Transverse colon (tissue), 4 donors: Measurements from ENCODE around the gene DNAI2. TPM values are rescaled to one million over a fixed set of nuclear protein-coding genes. Genes with fewer than 3 reads are reported as not detected.

Experiments used
- DNase-seq: peaks from one replicate; pipeline ENCODE4 v3.0.0-alpha.2; 2019
- H3K27ac ChIP-seq, 4 donors: fragments of 200-600 bp; sonication (generic); 2 replicates each; pipeline ENCODE4 v1.5.1; 2016 to 2018; ENCODE audit warnings: inconsistent platforms in 4 of 4
- H3K27me3 ChIP-seq: fragments of 200-600 bp; sonication (generic); 2 replicates; pipeline ENCODE4 v1.5.1; 2017; ENCODE audit warnings: inconsistent platforms
- H3K36me3 ChIP-seq, 4 donors: fragments of 200-600 bp; sonication (generic); 2 replicates each; pipeline ENCODE4 v1.5.1; 2017 to 2019; ENCODE audit warnings: inconsistent platforms in 4 of 4
- H3K4me1 ChIP-seq, 4 donors: fragments of 200-600 bp; sonication (generic); 2 replicates each; pipeline ENCODE4 v1.5.1; 2017 to 2020; ENCODE audit warnings: inconsistent platforms in 4 of 4
- H3K4me3 ChIP-seq, 4 donors: fragments of 200-600 bp; sonication (generic); 1 replicate in 1 of 4; 2 replicates in 3 of 4; pipeline versions ENCODE4 v1.5.1 to v1.6.1; 2017 to 2019; ENCODE audit warnings: inconsistent platforms in 4 of 4
- H3K9me3 ChIP-seq, 2 donors: fragments of 200-600 bp; sonication (generic); 2 replicates each; pipeline ENCODE4 v1.5.1; 2017 to 2019; ENCODE audit warnings: inconsistent platforms in 2 of 2
- CTCF ChIP-seq, 5 experiments: fragments of 200-600 bp in 3 of 5; fragments of 450-650 bp in 2 of 5; sonication (generic) in 3 of 5; IDR thresholded peaks; 1 replicate in 2 of 5; 2 replicates in 3 of 5; pipeline ENCODE4 v1.5.1; 2016 to 2017; ENCODE audit warnings: antibody characterized with exemption in 5 of 5, inconsistent platforms in 3 of 5, mild to moderate bottlenecking in 2 of 5, moderate library complexity in 1 of 5
- EP300 ChIP-seq: sonication (generic); formaldehyde crosslinking; IDR thresholded peaks from one replicate; pipeline ENCODE4 v1.6.1; 2017; ENCODE audit warnings: antibody characterized with exemption, low read depth
- POLR2A ChIP-seq: fragments of 450-650 bp; IDR thresholded peaks from one replicate; pipeline ENCODE4 v1.6.1; 2016; ENCODE audit warnings: antibody characterized with exemption, mild to moderate bottlenecking, moderate library complexity
- POLR2AphosphoS5 ChIP-seq, 3 donors: sonication (generic); formaldehyde crosslinking; IDR thresholded peaks; one replicate each; pipeline ENCODE4 v1.6.1; 2016; ENCODE audit warnings: antibody characterized with exemption in 3 of 3
- WGBS, 2 donors: methylation state at CpG; one replicate each; pipeline ENCODE4 v1.1.5; 2018; ENCODE audit warnings: low coverage in 1 of 2; 5-methylcytosine and 5-hydroxymethylcytosine counted together
- in situ Hi-C, 4 donors: fragments of 200-750 bp; cut with MboI; loops; one replicate each; pipeline versions ENCODE4 v1.15.0 to v1.15.1; 2017; ENCODE audit warnings: low sequenced_read_pairs in 3 of 4, low pct_ligation_motif_present in 1 of 4, low pct_unique_long_range_greater_than_20kb in 1 of 4
- intact Hi-C: fragments of 100-400 bp; cut with DNase I; formaldehyde crosslinking; loops from one replicate; pipeline ENCODE4 v1.15.1; 2023; ENCODE audit warnings: low total_unique reads
- total RNA-seq, 4 donors: library from RNA; depleted of rRNA; stranded (reverse); fragments of >200 nt; gene quantifications; one replicate each; pipeline ENCODE4 v1.1.0, GENCODE V29; 2016

DNAI2 gene
- total RNA-seq, 4 donors from 2014 or later = not detected

GRCh38 chr17:74267987-74268499, 6.0 kb upstream of the DNAI2 start:
- H3K9me3 ChIP-seq = no peaks in the 10 kb centered on the region
- intact Hi-C loops = no loop called here
- no peaks in the 10 kb centered on the region for H3K4me1 ChIP-seq
- H3K36me3 ChIP-seq = no peaks in the 10 kb centered on the region
- in situ Hi-C loops = no loop called here
- WGBS, 2 donors = 71 to 77% methylated on average over 11 to 17 of the region's 17 CpGs
- H3K27ac ChIP-seq = no peak overlapping the region
- H3K27me3 ChIP-seq = no peaks in the 10 kb centered on the region
- TF ChIP-seq CTCF (IDR thresholded peaks at IDR 0.05) = no peak
- TF ChIP-seq POLR2AphosphoS5 (IDR thresholded peaks at IDR 0.05) = no peak
- TF ChIP-seq POLR2A = no peak
- H3K4me3 ChIP-seq = no peak overlapping the region
- DNase-seq = no peak

- in situ Hi-C loops = no loop called here
- H3K27me3 ChIP-seq = no peaks in the 10 kb centered on the region
- WGBS, 2 donors = 75 to 92% methylated on average over 2 to 8 of the region's 8 CpGs
Observed at GRCh38 chr17:74268558-74268957, 5.5 kb upstream of the DNAI2 start.

DNA sequence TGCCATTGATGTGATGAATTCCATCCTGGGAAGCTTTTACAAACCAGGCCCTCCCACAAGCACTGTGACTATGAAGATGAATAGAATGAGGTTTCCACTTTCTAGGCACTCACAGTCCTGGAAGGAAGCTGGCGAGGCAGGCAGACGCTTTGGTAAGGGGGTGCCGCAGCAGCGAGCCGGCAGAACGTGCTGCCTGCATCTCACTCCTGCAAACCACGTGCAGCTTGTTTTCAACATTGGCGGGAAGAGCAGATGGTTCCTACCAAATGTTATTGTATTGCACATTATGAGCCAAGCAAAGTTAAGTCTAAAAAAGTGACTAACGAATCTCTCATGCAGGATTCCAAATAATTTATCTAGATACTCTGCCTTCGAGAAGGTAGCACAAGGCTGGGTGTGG, 3.7 kb upstream of the DNAI2 start:
- 55 to 80% methylated on average over 2 to 10 of the region's 10 CpGs for WGBS, 2 donors
- no peak overlapping the region for H3K27ac ChIP-seq
- H3K9me3 ChIP-seq = no peaks in the 10 kb centered on the region
- H3K4me1 ChIP-seq = peaks cover 0 to 15% (median 10%) of the 10 kb centered on the region in 4 donors
- intact Hi-C loops (no loop called here), in situ Hi-C loops (no loop called here)
- TF ChIP-seq POLR2AphosphoS5 (IDR thresholded peaks at IDR 0.05) = no peak
- no peak for TF ChIP-seq POLR2A
- TF ChIP-seq CTCF (IDR thresholded peaks at IDR 0.05) = no peak
- TF ChIP-seq EP300 = no peak
- peaks cover 16% of the 10 kb centered on the region for H3K27me3 ChIP-seq
- DNase-seq = no peak
- no peak overlapping the region for H3K4me3 ChIP-seq
- H3K36me3 ChIP-seq = no peaks in the 10 kb centered on the region

More at GRCh38 chr17:74268558-74268957, 5.5 kb upstream of the DNAI2 start:
- intact Hi-C loops = no loop called here
- Histone ChIP-seq H3K4me1 (peaks cover 0 to under 1% (median 0%) of the 10 kb centered on the region in 4 donors), H3K9me3 (no peaks in the 10 kb centered on the region), H3K4me3 (no peak overlapping the region), H3K36me3 (no peaks in the 10 kb centered on the region), H3K27ac (no peak overlapping the region)
- DNase-seq = no peak
- TF ChIP-seq POLR2AphosphoS5 (IDR thresholded peaks at IDR 0.05) (no peak), POLR2A (no peak), EP300 (no peak), CTCF (IDR thresholded peaks at IDR 0.05) (no peak)

DNA sequence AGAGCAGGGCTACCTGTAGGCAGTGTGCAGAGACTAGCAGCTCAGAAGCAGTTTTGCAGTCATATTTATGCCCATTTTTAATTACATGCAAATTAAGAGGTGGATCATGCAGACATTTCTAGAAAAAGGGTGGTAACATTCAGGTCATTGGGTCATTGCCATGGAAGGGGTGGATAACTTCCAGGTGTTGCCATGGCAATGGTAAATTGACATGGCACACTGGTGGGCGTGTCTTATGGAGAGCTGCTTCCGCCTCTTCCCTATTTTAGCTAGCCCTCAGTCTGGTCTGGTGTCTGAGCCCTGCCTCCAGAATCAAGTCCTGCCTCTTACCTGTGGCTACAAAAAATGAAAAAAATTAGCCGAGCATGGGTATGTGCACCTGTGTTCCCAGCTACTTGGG, 2.8 kb upstream of the DNAI2 start:
- DNase-seq = no peak
- Histone ChIP-seq H3K9me3 (no peaks in the 10 kb centered on the region), H3K4me1 (peaks cover 0 to 15% (median 10%) of the 10 kb centered on the region in 4 donors), H3K36me3 (no peaks in the 10 kb centered on the region), H3K27me3 (peaks cover 17% of the 10 kb centered on the region), H3K4me3 (no peak overlapping the region), H3K27ac (no peak overlapping the region)
- in situ Hi-C loops = no loop called here
- WGBS, 2 donors = 80 to 82% methylated on average over 1 to 3 of the region's 3 CpGs
- TF ChIP-seq CTCF (IDR thresholded peaks at IDR 0.05) (no peak), POLR2AphosphoS5 (IDR thresholded peaks at IDR 0.05) (no peak), POLR2A (no peak), EP300 (no peak)
- intact Hi-C loops = no loop called here
